ENCODE results near the gene GNG2.

GNG2 gene

GRCh38 chr14:51860164-51860824 is at the start of gene GNG2:
Gene GNG2 (plus strand): TSS chr14:51860612. CDS start chr14:51950679, 90,067 bp downstream.
- H3K4me3 ChIP-seq (ENCODE audit: low read depth, low read length) = peak within 1 kb of the TSS; percentile 59
- no peak for DNase-seq (ENCODE audit: low read depth)

- H3K4me3 ChIP-seq (ENCODE audit: low read depth, low read length) = no peak overlapping the region
- DNase-seq (ENCODE audit: low read depth) = no peak
Observed at GRCh38 chr14:51811706-51812105, 48.7 kb upstream of the GNG2 start.

- H3K4me3 ChIP-seq (ENCODE audit: low read depth, low read length) = no peak overlapping the region
- no peak for DNase-seq (ENCODE audit: low read depth)
Observed at GRCh38 chr14:51816031-51816430, 44.4 kb upstream of the GNG2 start.

- H3K4me3 ChIP-seq (ENCODE audit: low read depth, low read length) = no peak overlapping the region
- no peak for DNase-seq (ENCODE audit: low read depth)
Observed at GRCh38 chr14:51817326-51817725, 43.1 kb upstream of the GNG2 start.

GRCh38 chr14:51818748-51819380 is 41.5 kb upstream of the GNG2 start:
- DNase-seq (ENCODE audit: low read depth) = no peak
- no peak overlapping the region for H3K4me3 ChIP-seq (ENCODE audit: low read depth, low read length)

- H3K4me3 ChIP-seq (ENCODE audit: low read depth, low read length) = no peak overlapping the region
- DNase-seq (ENCODE audit: low read depth) = no peak
Observed at GRCh38 chr14:51821822-51822221, 38.6 kb upstream of the GNG2 start.

GRCh38 chr14:51822499-51822898 is 37.9 kb upstream of the GNG2 start:
- no peak overlapping the region for H3K4me3 ChIP-seq (ENCODE audit: low read depth, low read length)
- DNase-seq (ENCODE audit: low read depth) = no peak

GRCh38 chr14:51823706-51824105 is 36.7 kb upstream of the GNG2 start:
- DNase-seq (ENCODE audit: low read depth) = no peak
- H3K4me3 ChIP-seq (ENCODE audit: low read depth, low read length) = no peak overlapping the region

GRCh38 chr14:51824191-51824590 is 36.2 kb upstream of the GNG2 start:
- no peak for DNase-seq (ENCODE audit: low read depth)

GRCh38 chr14:51825926-51826325 is 34.5 kb upstream of the GNG2 start:
- no peak overlapping the region for H3K4me3 ChIP-seq (ENCODE audit: low read depth, low read length)
- no peak for DNase-seq (ENCODE audit: low read depth)

More at GRCh38 chr14:51824191-51824590, 36.2 kb upstream of the GNG2 start:
- no peak overlapping the region for H3K4me3 ChIP-seq (ENCODE audit: low read depth, low read length)

GRCh38 chr14:51828017-51828797 is 32.2 kb upstream of the GNG2 start:
- H3K4me3 ChIP-seq (ENCODE audit: low read depth, low read length) = no peak overlapping the region
- DNase-seq (ENCODE audit: low read depth) = no peak

GRCh38 chr14:51834240-51834639 is 26.2 kb upstream of the GNG2 start:
- no peak overlapping the region for H3K4me3 ChIP-seq (ENCODE audit: low read depth, low read length)
- no peak for DNase-seq (ENCODE audit: low read depth)

GRCh38 chr14:51836417-51836816 is 24.0 kb upstream of the GNG2 start:
- DNase-seq (ENCODE audit: low read depth) = no peak
- no peak overlapping the region for H3K4me3 ChIP-seq (ENCODE audit: low read depth, low read length)

- no peak for DNase-seq (ENCODE audit: low read depth)
Observed at GRCh38 chr14:51844081-51844881, 16.1 kb upstream of the GNG2 start.

GRCh38 chr14:51845811-51846210 is 14.6 kb upstream of the GNG2 start:
- no peak overlapping the region for H3K4me3 ChIP-seq (ENCODE audit: low read depth, low read length)
- DNase-seq (ENCODE audit: low read depth) = no peak

More at GRCh38 chr14:51844081-51844881, 16.1 kb upstream of the GNG2 start:
- H3K4me3 ChIP-seq (ENCODE audit: low read depth, low read length) = no peak overlapping the region

GRCh38 chr14:51846631-51847488 is 13.6 kb upstream of the GNG2 start:
- no peak for DNase-seq (ENCODE audit: low read depth)
- no peak overlapping the region for H3K4me3 ChIP-seq (ENCODE audit: low read depth, low read length)

GRCh38 chr14:51847489-51847796 is 13.0 kb upstream of the GNG2 start:
- H3K4me3 ChIP-seq (ENCODE audit: low read depth, low read length) = no peak overlapping the region
- no peak for DNase-seq (ENCODE audit: low read depth)

GRCh38 chr14:51848120-51848519 is 12.3 kb upstream of the GNG2 start:
- DNase-seq (ENCODE audit: low read depth) = no peak
- H3K4me3 ChIP-seq (ENCODE audit: low read depth, low read length) = no peak overlapping the region

- DNase-seq (ENCODE audit: low read depth) = no peak
Observed at GRCh38 chr14:51849097-51849496, 11.3 kb upstream of the GNG2 start.

More at GRCh38 chr14:51849097-51849496, 11.3 kb upstream of the GNG2 start:
- H3K4me3 ChIP-seq (ENCODE audit: low read depth, low read length) = no peak overlapping the region

Measured in skeletal muscle cell (primary cell).